H1 (cell line): ENCODE measurements around the gene TMPRSS4. TPM values are rescaled to one million over a fixed set of nuclear protein-coding genes. Genes with fewer than 3 reads are reported as not detected.

Experiments
- CTCF ChIA-PET: fragments of 300-600 bp; sonication (Branson Sonifier 250); formaldehyde crosslinking; loops from one replicate; lab custom pipeline; 2021; ENCODE audit not compliant: partially characterized antibody; lab: Charles Lee
- POLR2A ChIA-PET: fragments of 300-600 bp; sonication (Branson Sonifier 250); formaldehyde crosslinking; loops from one replicate; lab custom pipeline; 2021; ENCODE audit warnings: inconsistent platforms; ENCODE audit not compliant: partially characterized antibody; lab: Charles Lee
- DNase-seq, 2 experiments: peaks; one replicate each; pipeline versions ENCODE4 v3.0.0 to v3.0.0-alpha.2; 2010 to 2022; ENCODE audit warnings: low spot score in 2 of 2, low read depth in 1 of 2, mixed read lengths in 1 of 2
- FAIRE-seq: peaks from 2 replicates; lab custom pipeline; 2011; peaks lifted over from hg19 to GRCh38; lab: Jason Lieb, UNC
- H2AFZ ChIP-seq: 2 replicates; pipeline ENCODE4 v1.8.1; 2012; ENCODE audit warnings: low read length, inconsistent platforms
- H2AK5ac ChIP-seq: 2 replicates; pipeline ENCODE4 v1.6.1; 2013; ENCODE audit warnings: low read depth, low read length
- H2BK120ac ChIP-seq: replicated peaks from 2 replicates; pipeline ENCODE3; 2013; ENCODE audit warnings: low read depth, low read length, inconsistent platforms
- H2BK12ac ChIP-seq: 2 replicates; pipeline ENCODE4 v1.6.1; 2013; ENCODE audit warnings: low read depth, low read length
- H2BK15ac ChIP-seq: 2 replicates; pipeline ENCODE4 v1.6.1; 2013; ENCODE audit warnings: low read length
- H2BK20ac ChIP-seq: 2 replicates; pipeline ENCODE4 v1.6.1; 2013; ENCODE audit warnings: low read length
- H2BK5ac ChIP-seq: 2 replicates; pipeline ENCODE4 v1.6.1; 2013; ENCODE audit warnings: low read depth, low read length
- H3K14ac ChIP-seq: 2 replicates; pipeline ENCODE4 v1.6.1; 2013; ENCODE audit warnings: inconsistent platforms; ENCODE audit not compliant: insufficient read length
- H3K18ac ChIP-seq: 2 replicates; pipeline ENCODE4 v1.6.1; 2013; ENCODE audit warnings: low read length; ENCODE audit errors: extremely low read depth
- H3K23ac ChIP-seq: 2 replicates; pipeline ENCODE4 v1.6.1; 2013; ENCODE audit warnings: inconsistent platforms; ENCODE audit not compliant: insufficient read length
- H3K23me2 ChIP-seq: 2 replicates; pipeline ENCODE4 v1.6.1; 2013; ENCODE audit warnings: low read depth, low read length
- H3K27ac ChIP-seq: 2 replicates; pipeline ENCODE4 v1.6.1; 2011; ENCODE audit warnings: low read depth, low read length, inconsistent platforms
- H3K27me3 ChIP-seq, 4 experiments: replicated peaks in 1 of 4; 1 replicate in 1 of 4; 2 replicates in 3 of 4; pipeline versions ENCODE4 v1.6.1 to v1.8.1; 2011 to 2013; ENCODE audit warnings: low read length in 3 of 4, mild to moderate bottlenecking in 3 of 4, inconsistent platforms in 2 of 4, mixed read lengths in 2 of 4, moderate library complexity in 1 of 4; ENCODE audit not compliant: control insufficient read depth in 3 of 4, insufficient read depth in 3 of 4; ENCODE audit errors: extremely low read depth in 1 of 4
- H3K36me3 ChIP-seq, 4 experiments: 2 replicates each; pipeline versions ENCODE4 v1.6.1 to v1.8.1; 2011 to 2013; ENCODE audit warnings: mild to moderate bottlenecking in 4 of 4, low read length in 3 of 4, moderate library complexity in 2 of 4, control low read depth in 1 of 4, inconsistent platforms in 1 of 4; ENCODE audit not compliant: insufficient read depth in 4 of 4, control insufficient read depth in 2 of 4
- H3K4ac ChIP-seq: replicated peaks from 2 replicates; pipeline ENCODE3; 2013; ENCODE audit warnings: low read length, low read depth, mixed read lengths, inconsistent platforms; ENCODE audit not compliant: insufficient read length
- H3K4me1 ChIP-seq, 4 experiments: replicated peaks in 1 of 4; 1 replicate in 1 of 4; 2 replicates in 3 of 4; pipeline versions ENCODE4 v1.6.1 to v1.8.1; 2011 to 2013; ENCODE audit warnings: low read length in 3 of 4, inconsistent platforms in 2 of 4, mixed read lengths in 1 of 4; ENCODE audit not compliant: insufficient read depth in 4 of 4, control insufficient read depth in 3 of 4
- H3K4me2 ChIP-seq, 2 experiments: 2 replicates each; pipeline versions ENCODE4 v1.6.1 to v1.8.1; 2011 to 2013; ENCODE audit warnings: low read depth in 2 of 2, low read length in 2 of 2, control low read depth in 1 of 2, inconsistent platforms in 1 of 2, mild to moderate bottlenecking in 1 of 2; ENCODE audit not compliant: insufficient read depth in 1 of 2
- H3K4me3 ChIP-seq, 4 experiments: fragments of 200-600, 300-600 bp in 1 of 4; sonication (generic), shearing (Covaris generic), sonication (Bioruptor Twin) in 1 of 4; 2 replicates each; pipeline versions ENCODE4 v1.5.1 to v1.8.1; 2011 to 2016; ENCODE audit warnings: low read length in 4 of 4, low read depth in 3 of 4, control low read depth in 2 of 4, inconsistent platforms in 2 of 4, mild to moderate bottlenecking in 2 of 4, mixed read lengths in 1 of 4, moderate library complexity in 1 of 4; ENCODE audit not compliant: insufficient read depth in 2 of 4; ENCODE audit errors: extremely low read depth in 1 of 4
- H3K56ac ChIP-seq: replicated peaks from 2 replicates; pipeline ENCODE3; 2013; ENCODE audit warnings: low read depth, mild to moderate bottlenecking, mixed read lengths, low read length, inconsistent platforms; ENCODE audit not compliant: insufficient read length
- H3K79me1 ChIP-seq: 2 replicates; pipeline ENCODE4 v1.6.1; 2013; ENCODE audit warnings: low read depth, low read length, control low read depth
- H3K79me2 ChIP-seq, 2 experiments: 2 replicates each; pipeline versions ENCODE4 v1.6.1 to v1.8.1; 2012 to 2013; ENCODE audit warnings: low read length in 2 of 2, mild to moderate bottlenecking in 2 of 2, inconsistent platforms in 1 of 2; ENCODE audit not compliant: insufficient read depth in 2 of 2, control insufficient read depth in 1 of 2
- H3K9ac ChIP-seq, 4 experiments: replicated peaks in 1 of 4; 1 replicate in 1 of 4; 2 replicates in 3 of 4; pipeline versions ENCODE4 v1.6.1 to v1.8.1; 2011 to 2013; ENCODE audit warnings: low read depth in 3 of 4, low read length in 3 of 4, control low read depth in 2 of 4, mild to moderate bottlenecking in 2 of 4, moderate library complexity in 2 of 4, inconsistent platforms in 1 of 4; ENCODE audit errors: extremely low read depth in 1 of 4
- H3K9me3 ChIP-seq, 2 experiments: 2 replicates each; pipeline versions ENCODE4 v1.6.1 to v1.8.1; 2012 to 2013; ENCODE audit warnings: mild to moderate bottlenecking in 2 of 2, moderate library complexity in 2 of 2, control low read depth in 1 of 2, inconsistent platforms in 1 of 2, low read depth in 1 of 2, low read length in 1 of 2, mixed read lengths in 1 of 2; ENCODE audit not compliant: insufficient read depth in 2 of 2
- H4K20me1 ChIP-seq, 2 experiments: replicated peaks in 1 of 2; 2 replicates each; pipeline versions ENCODE3 to v1.8.1; 2011 to 2013; ENCODE audit warnings: inconsistent platforms in 2 of 2, low read length in 2 of 2, mild to moderate bottlenecking in 1 of 2; ENCODE audit not compliant: insufficient read depth in 2 of 2, control insufficient read depth in 1 of 2
- H4K5ac ChIP-seq: 2 replicates; pipeline ENCODE4 v1.6.1; 2013; ENCODE audit warnings: low read length, low read depth, mixed read lengths, inconsistent platforms; ENCODE audit not compliant: insufficient read length
- H4K8ac ChIP-seq: 2 replicates; pipeline ENCODE4 v1.8.0; 2013; ENCODE audit warnings: mild to moderate bottlenecking, moderate library complexity, low read length, inconsistent platforms; ENCODE audit not compliant: insufficient read depth; ENCODE audit errors: extremely low read depth
- H4K91ac ChIP-seq: replicated peaks from 2 replicates; pipeline ENCODE3; 2013; ENCODE audit warnings: low read length, mixed read lengths, inconsistent platforms; ENCODE audit not compliant: insufficient read length
- CTCF ChIP-seq, 3 experiments: IDR thresholded peaks; 1 replicate in 2 of 3; 2 replicates in 1 of 3; pipeline versions ENCODE4 v1.5.1 to v1.6.1; 2011; ENCODE audit warnings: low read length in 3 of 3, mild to moderate bottlenecking in 3 of 3, inconsistent platforms in 2 of 3, low read depth in 1 of 3, moderate library complexity in 1 of 3; ENCODE audit not compliant: insufficient read depth in 1 of 3; ENCODE audit errors: control extremely low read depth in 1 of 3
- POLR2A ChIP-seq, 2 experiments: IDR thresholded peaks; 1 replicate in 1 of 2; 2 replicates in 1 of 2; pipeline ENCODE4 v1.6.1; 2011; ENCODE audit warnings: low read depth in 2 of 2, low read length in 2 of 2, mild to moderate bottlenecking in 2 of 2; ENCODE audit errors: control extremely low read depth in 1 of 2
- WGBS, 2 experiments: shearing (Covaris generic) in 1 of 2; methylation state at CpG; one replicate each; pipeline versions ENCODE4 v1.1.6 to v1.1.7; 2013 to 2015; ENCODE audit warnings: low lambda C conversion rate in 2 of 2, mixed read lengths in 2 of 2, inconsistent platforms in 1 of 2, low coverage in 1 of 2, missing lambda C conversion rate in 1 of 2; ENCODE audit not compliant: insufficient replicate concordance in 2 of 2, insufficient coverage in 1 of 2, insufficient read length in 1 of 2; ENCODE audit errors: extremely low coverage in 1 of 2, missing lambda C conversion rate in 1 of 2; 5-methylcytosine and 5-hydroxymethylcytosine counted together
- polyA plus RNA-seq, 7 experiments: library from polyadenylated mRNA; depleted of rRNA in 3 of 7; stranded (reverse) in 5 of 7; unstranded in 2 of 7; fragments of >200 nt in 5 of 7; fragments of 200-250 nt in 2 of 7; gene quantifications; 1 replicate in 5 of 7; 2 replicates in 1 of 7; 4 replicates in 1 of 7; pipeline versions ENCODE4 v1.2.1 to v1.2.3, GENCODE V29; 2011 to 2013; ENCODE audit warnings: missing spikeins in 2 of 7, mixed read lengths in 2 of 7
- total RNA-seq: library from RNA; stranded (reverse); fragmentation: NEBNext Ultra II Directional; extraction: Animal tissue kit (Norgen Biotek cat#: 25700); gene quantifications from 2 replicates; pipeline ENCODE4 v1.2.1, GENCODE V29; 2021

The TMPRSS4 gene
- total and polyA plus RNA-seq, 2 of the 8 experiments (the other 6 are each of a cell fraction or from before 2014, with no cell fraction given), result 0.11 to 0.58 TPM

GRCh38 chr11:118027694-118028093 lies 49.2 kb upstream of the TMPRSS4 start:
- Histone ChIP-seq H3K27ac (no peak overlapping the region), H2BK15ac (no peak overlapping the region), H2BK20ac (no peak overlapping the region), H3K27me3 (no peaks in the 10 kb centered on the region), H4K5ac (no peak overlapping the region), H3K4me2 (no peak overlapping the region), H4K8ac (no peak overlapping the region), H2AFZ (no peak overlapping the region), H3K36me3 (no peaks in the 10 kb centered on the region), H3K23me2 (no peaks in the 10 kb centered on the region), H3K79me1 (no peaks in the 10 kb centered on the region), H3K56ac (no peak overlapping the region), H3K23ac (no peak overlapping the region), H3K4me1 (no peaks in the 10 kb centered on the region), H4K91ac (no peak overlapping the region), H3K9ac (no peak overlapping the region), H2BK5ac (no peak overlapping the region), H2BK120ac (no peak overlapping the region), H2BK12ac (no peak overlapping the region), H3K9me3 (no peaks in the 10 kb centered on the region), H4K20me1 (no peaks in the 10 kb centered on the region), H3K79me2 (no peaks in the 10 kb centered on the region), H3K4me3 (no peak overlapping the region), H3K18ac (no peak overlapping the region), H3K14ac (no peak overlapping the region), H3K4ac (no peak overlapping the region), H2AK5ac (no peak overlapping the region)
- POLR2A ChIA-PET, result no interaction called here
- WGBS, 2 experiments, result 83% methylated on average over 4 of the region's 4 CpGs; no CpG with 5 or more reads in 1 of the 2 experiments
- CTCF ChIA-PET, result interaction anchor here (1.0 kb wide), 1 partner anchor 81 kb away, joined by 3 read pairs; no protein-coding TSS in a partner anchor
- TF ChIP-seq POLR2A (IDR thresholded peaks at IDR 0.05; ENCODE audit: control extremely low read depth in 1 of 2, low read depth in 2 of 2, low read length in 2 of 2) (no peak), CTCF (IDR thresholded peaks at IDR 0.05; ENCODE audit: control extremely low read depth in 1 of 3, insufficient read depth in 1 of 3, low read depth in 1 of 3, low read length in 3 of 3) (peak in 1 of 3 experiments; percentile 15; a peak in 1 of 4 replicates)
- FAIRE-seq (no peak), DNase-seq (no peak)
